Spleen (tissue), 7 donors: ENCODE data around the gene BABAM2.

ENCODE experiments used
- CTCF ChIP-seq, 11 experiments: fragments of 200-600 bp in 7 of 11; fragments of 450-650 bp in 4 of 11; sonication (generic) in 4 of 11; IDR thresholded peaks in 8 of 11; conservative IDR thresholded peaks in 3 of 11; 1 replicate in 7 of 11; 2 replicates in 4 of 11; pipeline versions ENCODE4 v1.4.0 to v1.8.0; 2016 to 2021; ENCODE audit warnings: antibody characterized with exemption in 11 of 11, inconsistent platforms in 4 of 11, mild to moderate bottlenecking in 1 of 11
- POLR2AphosphoS5 ChIP-seq, 3 donors: sonication (generic); formaldehyde crosslinking; IDR thresholded peaks; one replicate each; pipeline ENCODE4 v1.5.1; 2017; ENCODE audit warnings: antibody characterized with exemption in 3 of 3
- donor health status: DM: no; HTN: no; CAD: no; lungs with moderate emphysema.
- donor health status: DM: no; HTN: no; CAD: no.
- donor health status: DM: no; HTN: no; CAD: no.

- TF ChIP-seq CTCF (IDR thresholded peaks at IDR 0.05 in 8 of 11, conservative IDR thresholded peaks at IDR 0.05 in 3 of 11) (no peak), POLR2AphosphoS5 (IDR thresholded peaks at IDR 0.05) (no peak)
These were observed 119.2 kb downstream of the BABAM2 start for GRCh38 chr2:28009732-28010131.
